Adipocyte (in vitro differentiated cells): ENCODE results near the gene MAGEF1.

Source experiments
- DNase-seq: peaks from one replicate; pipeline ENCODE4 v3.0.0-alpha.2; 2015; ENCODE audit warnings: low read depth
- H3K27me3 ChIP-seq: replicated peaks from 2 replicates; pipeline ENCODE4 v1.7.0; 2013; ENCODE audit warnings: mild to moderate bottlenecking, low read length, moderate library complexity; ENCODE audit not compliant: control insufficient read depth, insufficient read depth
- H3K36me3 ChIP-seq: 2 replicates; pipeline ENCODE4 v1.7.0; 2013; ENCODE audit warnings: low read length, mild to moderate bottlenecking, moderate library complexity; ENCODE audit not compliant: control insufficient read depth, insufficient read depth, severe bottlenecking
- H3K4me1 ChIP-seq: 2 replicates; pipeline ENCODE4 v1.7.0; 2013; ENCODE audit warnings: mild to moderate bottlenecking, low read length, moderate library complexity; ENCODE audit not compliant: control insufficient read depth, insufficient read depth
- H3K4me3 ChIP-seq: 2 replicates; pipeline ENCODE4 v1.7.0; 2013; ENCODE audit warnings: mild to moderate bottlenecking, low read length, moderate library complexity
- H3K9ac ChIP-seq: 2 replicates; pipeline ENCODE4 v1.7.0; 2013; ENCODE audit warnings: mild to moderate bottlenecking, low read length, moderate library complexity
- H3K9me3 ChIP-seq: 2 replicates; pipeline ENCODE4 v1.7.0; 2013; ENCODE audit warnings: mild to moderate bottlenecking, low read length, moderate library complexity; ENCODE audit not compliant: control insufficient read depth

Gene MAGEF1

DNA sequence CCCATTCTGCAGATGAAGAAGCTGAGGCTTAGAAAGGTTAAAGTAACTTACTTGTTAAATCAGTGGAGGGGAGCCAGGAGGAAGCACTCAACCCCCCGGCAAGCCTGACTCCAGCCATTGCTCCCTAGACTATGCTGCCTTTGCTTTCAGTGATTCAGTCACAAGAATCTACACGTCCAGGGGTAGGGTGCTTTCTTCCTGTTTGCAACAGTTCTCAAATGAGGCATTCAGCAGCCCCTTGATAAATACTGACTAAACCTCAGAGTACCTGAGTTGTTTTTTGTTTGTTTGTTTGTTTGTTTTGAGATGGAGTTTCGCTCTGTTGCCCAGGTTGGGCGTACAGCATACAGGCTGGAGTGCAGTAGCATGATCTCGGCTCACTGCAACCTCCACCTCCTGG lies 28.6 kb downstream of the MAGEF1 start:
- H3K9me3 ChIP-seq = no peaks in the 10 kb centered on the region
- peaks cover 26% of the 10 kb centered on the region for H3K4me1 ChIP-seq
- H3K27me3 ChIP-seq = peaks cover 12% of the 10 kb centered on the region
- no peak for DNase-seq
- H3K9ac ChIP-seq = no peak overlapping the region
- H3K4me3 ChIP-seq = no peak overlapping the region
- no peaks in the 10 kb centered on the region for H3K36me3 ChIP-seq

DNA sequence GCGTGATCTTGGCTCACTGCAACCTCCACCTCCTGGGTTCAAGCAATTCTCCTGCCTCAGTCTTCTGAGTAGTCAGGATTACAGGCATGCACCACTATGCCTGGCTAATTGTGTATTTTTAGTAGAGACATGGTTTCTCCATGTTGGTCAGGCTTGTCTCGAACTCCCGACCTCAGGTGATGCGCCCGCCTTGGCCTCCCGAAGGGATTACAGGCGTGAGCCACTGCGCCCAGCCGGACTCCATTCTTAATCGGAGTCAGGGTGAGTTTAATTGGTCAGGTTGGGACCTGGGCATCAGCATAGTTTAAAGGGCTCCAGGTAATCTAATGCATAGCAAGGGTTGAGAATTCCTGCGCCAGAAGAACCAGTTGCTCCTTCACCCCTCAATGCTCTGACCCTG lies 29.2 kb downstream of the MAGEF1 start:
- Histone ChIP-seq H3K4me1 (peaks cover 21% of the 10 kb centered on the region), H3K36me3 (no peaks in the 10 kb centered on the region), H3K9ac (no peak overlapping the region), H3K4me3 (no peak overlapping the region), H3K9me3 (no peaks in the 10 kb centered on the region), H3K27me3 (peaks cover 12% of the 10 kb centered on the region)
- DNase-seq = no peak

DNA sequence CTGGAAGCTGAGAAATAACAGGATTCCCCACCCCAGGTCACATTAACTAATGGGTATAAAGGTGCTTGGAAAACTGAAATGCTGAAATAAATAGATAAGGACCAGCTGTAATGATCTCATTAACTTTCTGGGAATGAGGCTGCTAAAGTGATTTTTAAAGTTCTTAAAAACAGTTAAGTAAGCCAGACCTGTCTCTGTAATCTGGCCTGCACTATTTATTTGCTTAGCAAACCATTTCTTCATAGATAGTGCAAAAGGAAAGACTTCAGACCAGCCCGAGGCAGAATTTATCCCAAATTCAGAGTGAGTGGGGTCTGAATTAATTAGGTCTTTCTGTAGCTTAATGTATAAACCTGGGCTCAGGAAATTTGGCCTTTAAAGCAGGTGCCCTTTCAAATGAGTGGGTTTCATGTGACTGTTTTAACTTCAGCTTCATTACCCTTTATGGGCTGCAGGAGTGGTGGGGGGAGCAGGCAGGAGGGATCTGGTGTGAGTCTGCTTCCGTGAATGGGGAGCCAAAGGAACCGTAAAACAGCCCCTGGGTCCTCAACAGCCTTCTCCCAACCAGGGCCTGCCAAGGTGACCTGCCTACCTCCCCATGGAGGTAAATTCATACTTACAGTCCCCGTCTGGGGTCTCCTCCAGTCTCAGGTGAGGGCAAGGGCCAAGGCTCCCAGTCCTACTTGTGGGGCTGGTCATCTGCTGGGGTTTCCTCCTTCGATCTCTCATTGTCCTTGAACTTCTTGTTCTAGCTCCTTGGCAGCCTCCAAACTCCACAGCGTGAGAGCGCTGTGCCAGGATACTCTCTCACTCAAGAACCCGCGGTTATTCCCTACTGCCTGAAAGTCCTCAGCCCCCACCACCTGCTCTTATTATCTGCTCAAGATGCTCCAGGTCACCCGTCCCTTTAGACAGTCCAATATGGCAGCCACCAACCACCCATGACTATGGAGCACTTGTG lies 31.2 kb downstream of the MAGEF1 start:
- Histone ChIP-seq H3K4me1 (peaks cover 12% of the 10 kb centered on the region), H3K27me3 (peaks cover 22% of the 10 kb centered on the region), H3K9ac (no peak overlapping the region), H3K9me3 (no peaks in the 10 kb centered on the region), H3K4me3 (no peak overlapping the region), H3K36me3 (no peaks in the 10 kb centered on the region)
- no peak for DNase-seq

DNA sequence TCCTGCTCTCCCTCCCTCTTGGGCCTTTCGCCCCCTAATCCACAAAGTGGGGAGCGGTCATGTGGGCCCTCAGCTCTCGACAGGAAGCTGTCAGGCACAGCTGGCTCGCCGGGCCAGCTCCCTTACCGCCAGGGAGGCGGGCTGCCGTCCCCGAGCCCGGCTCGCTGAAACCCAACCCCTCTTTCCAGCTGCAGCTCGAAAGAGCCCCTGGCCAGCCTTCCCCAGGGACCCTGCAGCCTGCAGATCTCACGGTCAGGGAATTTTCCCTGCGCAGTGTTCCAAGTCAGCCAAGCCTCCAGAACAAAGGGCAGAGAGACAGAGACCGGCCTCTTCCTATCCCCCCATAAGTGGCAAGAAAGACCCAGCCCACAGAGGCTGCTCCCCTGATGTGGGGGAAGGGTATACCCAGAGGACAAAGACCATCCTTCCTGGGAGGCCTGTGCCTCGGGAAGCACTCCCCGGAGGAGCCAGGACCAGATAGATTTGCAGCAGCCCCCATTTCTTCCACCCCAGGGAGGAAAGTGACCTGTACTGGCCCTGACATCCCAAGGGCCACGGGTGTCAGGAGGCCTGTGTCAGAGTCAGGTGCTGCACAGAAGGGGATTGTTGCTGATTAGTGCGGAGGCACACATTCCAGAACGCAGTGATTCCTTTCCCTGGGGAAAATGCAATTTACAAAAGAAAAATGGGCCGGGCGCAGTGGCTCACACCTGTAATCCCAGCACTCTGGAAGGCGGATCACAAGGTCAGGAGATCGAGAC lies 32.6 kb downstream of the MAGEF1 start:
- no peaks in the 10 kb centered on the region for H3K9me3 ChIP-seq
- H3K36me3 ChIP-seq = no peaks in the 10 kb centered on the region
- H3K27me3 ChIP-seq = peaks cover 26% of the 10 kb centered on the region
- H3K4me3 ChIP-seq = peak overlapping the region; percentile 27
- peaks cover 9% of the 10 kb centered on the region for H3K4me1 ChIP-seq
- peak; percentile 25 for DNase-seq
- peak overlapping the region; percentile 38 for H3K9ac ChIP-seq

DNA sequence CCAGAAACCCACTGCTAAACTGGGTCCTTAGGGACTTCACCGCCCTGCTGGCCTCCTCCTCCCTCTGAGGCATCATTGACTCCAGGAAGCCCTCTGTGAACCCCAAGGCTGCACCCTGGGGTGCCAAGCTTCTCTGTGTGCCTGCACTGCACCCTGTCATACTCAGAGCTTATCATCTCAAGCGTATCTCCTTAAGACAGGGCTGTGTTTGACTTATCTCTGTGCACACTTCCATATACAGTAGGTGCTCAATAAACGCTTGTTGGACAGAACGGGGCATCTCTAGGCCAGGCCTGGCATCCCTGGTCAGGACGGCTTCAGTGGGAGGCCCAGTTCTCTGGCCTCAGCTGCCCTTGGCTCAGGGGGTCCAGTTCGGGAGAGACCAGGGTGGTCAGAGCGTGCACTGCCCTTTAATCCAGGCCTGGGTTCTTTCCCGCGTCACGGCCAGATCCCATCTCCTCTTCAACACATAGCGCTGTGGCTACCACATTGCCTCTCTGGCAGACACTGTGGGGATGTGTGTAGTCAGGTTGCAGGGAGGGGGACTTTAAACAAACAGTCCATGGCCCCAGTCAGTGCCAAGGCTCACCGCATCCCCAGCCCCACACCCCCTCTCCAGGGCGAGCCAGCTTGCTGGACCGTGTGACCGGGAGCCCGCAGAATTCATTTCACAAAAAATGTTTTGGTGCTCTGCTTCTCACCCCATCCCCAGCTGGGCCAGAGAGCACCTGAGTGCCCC lies 33.4 kb downstream of the MAGEF1 start:
- no peak overlapping the region for H3K9ac ChIP-seq

DNA sequence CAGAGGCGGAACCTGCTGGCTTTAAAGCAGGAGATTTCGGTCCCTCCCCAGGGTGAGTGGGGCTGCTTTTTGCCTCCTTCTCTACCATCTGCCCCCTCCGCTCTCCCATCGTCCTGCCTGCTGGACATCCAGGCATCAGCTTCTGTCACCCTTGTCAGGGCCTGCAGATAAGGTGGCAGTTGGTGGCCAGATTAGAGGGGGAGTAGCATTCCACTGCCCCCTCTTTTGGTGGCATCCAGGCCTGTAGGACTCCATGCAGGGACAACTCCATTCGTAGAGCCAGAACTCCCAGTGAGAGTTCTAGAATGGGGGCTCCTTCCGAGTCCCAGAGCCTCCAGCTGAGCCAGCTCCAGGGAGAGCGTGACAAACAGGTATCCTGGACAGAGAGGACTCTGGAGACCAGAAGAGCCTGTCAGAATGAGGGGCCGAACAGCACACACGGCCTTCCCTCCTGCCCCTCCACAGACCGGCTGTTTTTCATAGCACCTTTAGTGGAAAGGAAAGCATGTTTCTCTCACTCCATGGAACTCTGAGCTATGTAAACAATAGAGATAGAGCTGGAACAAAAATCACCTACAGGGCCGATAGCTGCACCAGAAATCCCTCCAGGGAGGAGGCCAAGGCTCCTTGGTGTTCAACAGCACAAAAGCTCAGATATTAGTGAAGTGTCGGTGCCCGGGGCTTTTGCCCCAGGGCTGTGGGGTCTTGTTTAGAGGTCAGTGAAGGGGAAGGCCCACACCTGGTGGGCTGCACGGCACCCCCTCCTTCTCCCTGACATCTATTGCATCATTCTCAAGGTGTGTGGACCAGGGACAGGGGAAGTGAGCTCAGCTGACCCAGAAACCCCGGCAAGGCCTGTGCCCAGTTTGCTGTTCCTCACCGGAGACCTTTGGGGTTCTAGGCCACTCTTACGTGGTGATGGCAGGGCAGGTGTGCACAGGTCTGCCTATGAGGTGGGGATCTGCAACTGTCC lies 34.2 kb downstream of the MAGEF1 start:
- peaks cover 9% of the 10 kb centered on the region for H3K4me1 ChIP-seq
- DNase-seq = no peak
- no peaks in the 10 kb centered on the region for H3K9me3 ChIP-seq
- H3K27me3 ChIP-seq = peaks cover 35% of the 10 kb centered on the region
- H3K36me3 ChIP-seq = no peaks in the 10 kb centered on the region
- no peak overlapping the region for H3K4me3 ChIP-seq
- no peak overlapping the region for H3K9ac ChIP-seq

More for the DNA sequence above, 33.4 kb downstream of the MAGEF1 start:
- no peak overlapping the region for H3K4me3 ChIP-seq
- peaks cover 9% of the 10 kb centered on the region for H3K4me1 ChIP-seq
- no peaks in the 10 kb centered on the region for H3K36me3 ChIP-seq
- H3K9me3 ChIP-seq = no peaks in the 10 kb centered on the region
- peaks cover 29% of the 10 kb centered on the region for H3K27me3 ChIP-seq
- DNase-seq = no peak

DNA sequence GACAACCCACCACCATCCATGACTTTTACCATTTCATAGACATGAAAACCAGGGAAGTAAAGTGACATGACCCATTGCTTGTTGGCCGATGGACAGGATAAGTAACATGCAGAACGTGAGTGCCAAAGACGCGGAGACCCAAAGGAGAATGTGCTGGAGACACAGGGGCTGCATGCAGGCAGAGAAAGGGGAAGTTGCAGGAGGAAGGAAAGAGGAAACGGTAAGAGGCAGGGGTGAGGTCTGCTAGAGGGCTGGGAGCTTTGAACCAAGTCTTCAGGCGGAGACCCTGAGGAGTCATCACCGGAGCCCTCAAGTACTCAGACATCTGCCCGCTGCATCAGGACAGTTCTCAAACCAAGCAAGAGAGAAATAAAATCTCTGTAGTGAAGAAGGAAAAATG lies 34.9 kb downstream of the MAGEF1 start:
- no peak for DNase-seq
- H3K27me3 ChIP-seq = peaks cover 42% of the 10 kb centered on the region
- no peak overlapping the region for H3K9ac ChIP-seq
- no peaks in the 10 kb centered on the region for H3K9me3 ChIP-seq
- no peaks in the 10 kb centered on the region for H3K36me3 ChIP-seq
- H3K4me3 ChIP-seq = no peak overlapping the region
- peaks cover 9% of the 10 kb centered on the region for H3K4me1 ChIP-seq

DNA sequence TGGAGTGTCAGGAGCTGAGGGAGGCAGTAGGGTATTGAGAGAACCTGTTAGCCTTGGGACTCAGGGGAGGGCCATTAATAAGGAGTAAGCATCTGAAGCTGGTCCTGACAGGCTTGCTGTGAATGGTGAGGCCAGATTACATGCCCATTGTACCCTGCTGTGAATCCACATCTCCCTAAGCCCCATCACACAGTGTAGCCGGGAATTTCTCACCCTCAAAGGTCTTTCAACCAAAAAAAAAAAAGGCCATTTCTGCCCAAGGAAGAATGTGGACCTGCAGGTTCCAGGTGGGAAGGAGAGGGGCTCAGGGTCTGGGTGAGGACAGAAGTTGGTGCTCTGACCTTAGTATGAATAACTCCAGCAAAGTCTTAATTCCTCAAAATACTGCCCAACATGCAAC lies 37.2 kb downstream of the MAGEF1 start:
- peaks cover 9% of the 10 kb centered on the region for H3K4me1 ChIP-seq
- DNase-seq = no peak
- H3K36me3 ChIP-seq = no peaks in the 10 kb centered on the region
- H3K4me3 ChIP-seq = no peak overlapping the region
- H3K9ac ChIP-seq = no peak overlapping the region
- H3K9me3 ChIP-seq = no peaks in the 10 kb centered on the region
- H3K27me3 ChIP-seq = peaks cover 49% of the 10 kb centered on the region

DNA sequence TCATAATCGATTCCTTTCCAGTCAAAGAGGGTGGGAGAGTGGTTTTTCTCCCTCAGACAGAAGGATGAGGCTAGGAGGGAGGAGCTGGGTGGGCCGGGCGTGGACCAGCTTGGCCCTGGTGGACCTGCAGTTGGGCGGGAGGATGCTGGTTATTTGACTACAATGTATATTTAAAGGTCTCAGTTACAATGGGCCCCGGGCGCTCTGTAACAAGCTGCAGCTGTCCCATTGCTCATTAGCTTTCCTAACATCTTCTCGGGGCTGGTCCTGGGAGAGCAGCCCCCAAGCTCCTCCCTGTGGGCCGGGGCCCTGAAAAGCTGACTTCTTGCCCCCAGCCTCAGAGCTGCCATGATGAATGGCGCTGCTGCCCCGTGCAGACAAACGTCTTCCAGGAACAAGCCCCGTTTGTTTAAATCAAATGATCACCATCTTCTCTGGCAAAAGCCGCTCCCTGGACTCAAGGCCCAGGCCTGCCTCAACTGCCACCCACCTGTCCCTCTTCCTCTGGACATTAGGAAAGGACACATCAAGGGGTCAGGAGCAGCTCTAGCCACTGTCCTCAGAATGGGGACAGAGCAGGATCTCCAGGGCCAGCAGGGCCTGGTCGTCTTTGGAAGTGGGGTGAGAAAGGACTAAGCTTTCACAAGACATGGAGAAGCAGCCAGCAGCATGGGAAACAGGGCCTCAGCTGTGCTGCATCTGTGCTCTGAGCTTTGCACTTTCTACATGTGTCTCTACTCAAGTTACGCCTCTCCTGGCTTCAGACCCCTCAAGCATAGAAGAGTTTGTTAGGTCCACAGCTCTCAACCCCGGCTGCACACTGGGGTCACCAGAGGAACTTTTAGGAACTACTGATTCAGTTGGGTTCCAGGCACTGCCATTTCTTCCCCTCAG lies 38.6 kb downstream of the MAGEF1 start:
- H3K36me3 ChIP-seq = no peaks in the 10 kb centered on the region
- H3K9me3 ChIP-seq = no peaks in the 10 kb centered on the region
- no peak for DNase-seq
- H3K4me1 ChIP-seq = no peaks in the 10 kb centered on the region
- H3K4me3 ChIP-seq = no peak overlapping the region
- H3K27me3 ChIP-seq = peaks cover 53% of the 10 kb centered on the region
- no peak overlapping the region for H3K9ac ChIP-seq
